MM.1S (cell line): ENCODE measurements around the gene ZEB2.

Experiments
- EZH2 ChIP-seq: fragments of 300-600 bp; sonication (generic); optimal IDR thresholded peaks from 2 replicates; pipeline ENCODE3; 2017; ENCODE audit warnings: low read depth, mild to moderate bottlenecking, antibody characterized with exemption, low read length, mixed read lengths
- EZH2phosphoT487 ChIP-seq: fragments of 300-600 bp; sonication (generic); IDR thresholded peaks from 2 replicates; pipeline ENCODE4 v1.6.1; 2018; ENCODE audit warnings: antibody characterized with exemption, low read length
- TF ChIP-seq, protein P1 (sequence below): fragments of 300-600 bp; sonication (generic); IDR thresholded peaks from 2 replicates; pipeline ENCODE4 v1.5.1; 2016; ENCODE audit warnings: antibody characterized with exemption, low read length, mixed read lengths

DNA sequence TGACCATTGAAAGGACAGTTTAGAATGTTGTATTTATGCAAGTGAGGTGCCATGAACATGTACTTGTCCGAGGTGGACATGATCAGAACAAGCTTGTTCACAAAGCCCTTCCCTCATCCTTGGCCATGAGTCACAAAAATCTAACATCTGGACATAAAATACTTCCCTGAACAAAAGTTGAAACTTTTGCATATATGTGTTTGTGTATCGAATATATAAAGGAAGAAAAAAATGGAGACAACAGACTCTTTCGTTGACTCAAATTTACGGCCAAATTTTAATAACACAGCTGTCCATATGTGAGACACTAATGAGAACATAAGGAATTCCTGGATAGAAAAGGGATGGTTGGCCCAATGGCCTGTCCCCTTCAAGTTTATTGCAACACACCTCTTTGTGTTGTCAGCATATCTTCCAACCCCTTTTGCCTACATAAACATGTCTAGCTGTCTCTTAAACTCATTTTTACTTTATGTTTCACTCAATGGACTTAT, 19.4 kb upstream of the ZEB2 start:
- TF ChIP-seq, protein P1, sequence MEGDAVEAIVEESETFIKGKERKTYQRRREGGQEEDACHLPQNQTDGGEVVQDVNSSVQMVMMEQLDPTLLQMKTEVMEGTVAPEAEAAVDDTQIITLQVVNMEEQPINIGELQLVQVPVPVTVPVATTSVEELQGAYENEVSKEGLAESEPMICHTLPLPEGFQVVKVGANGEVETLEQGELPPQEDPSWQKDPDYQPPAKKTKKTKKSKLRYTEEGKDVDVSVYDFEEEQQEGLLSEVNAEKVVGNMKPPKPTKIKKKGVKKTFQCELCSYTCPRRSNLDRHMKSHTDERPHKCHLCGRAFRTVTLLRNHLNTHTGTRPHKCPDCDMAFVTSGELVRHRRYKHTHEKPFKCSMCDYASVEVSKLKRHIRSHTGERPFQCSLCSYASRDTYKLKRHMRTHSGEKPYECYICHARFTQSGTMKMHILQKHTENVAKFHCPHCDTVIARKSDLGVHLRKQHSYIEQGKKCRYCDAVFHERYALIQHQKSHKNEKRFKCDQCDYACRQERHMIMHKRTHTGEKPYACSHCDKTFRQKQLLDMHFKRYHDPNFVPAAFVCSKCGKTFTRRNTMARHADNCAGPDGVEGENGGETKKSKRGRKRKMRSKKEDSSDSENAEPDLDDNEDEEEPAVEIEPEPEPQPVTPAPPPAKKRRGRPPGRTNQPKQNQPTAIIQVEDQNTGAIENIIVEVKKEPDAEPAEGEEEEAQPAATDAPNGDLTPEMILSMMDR = no peak
- TF ChIP-seq EZH2 = no peak
- TF ChIP-seq EZH2phosphoT487 = no peak
